HG03103 (cell line): Measurements from ENCODE around the gene SSBP3.
A peak's percentile ranks its signal among the peaks of the same experiment; 100 is the strongest.

Experiments used
- ATAC-seq: cut with Tn5 transposase; IDR thresholded peaks from one replicate; pipeline ENCODE4 v1.9.1; 2021; ENCODE audit warnings: low read depth; ENCODE audit not compliant: unreplicated experiment

The SSBP3 gene

DNA sequence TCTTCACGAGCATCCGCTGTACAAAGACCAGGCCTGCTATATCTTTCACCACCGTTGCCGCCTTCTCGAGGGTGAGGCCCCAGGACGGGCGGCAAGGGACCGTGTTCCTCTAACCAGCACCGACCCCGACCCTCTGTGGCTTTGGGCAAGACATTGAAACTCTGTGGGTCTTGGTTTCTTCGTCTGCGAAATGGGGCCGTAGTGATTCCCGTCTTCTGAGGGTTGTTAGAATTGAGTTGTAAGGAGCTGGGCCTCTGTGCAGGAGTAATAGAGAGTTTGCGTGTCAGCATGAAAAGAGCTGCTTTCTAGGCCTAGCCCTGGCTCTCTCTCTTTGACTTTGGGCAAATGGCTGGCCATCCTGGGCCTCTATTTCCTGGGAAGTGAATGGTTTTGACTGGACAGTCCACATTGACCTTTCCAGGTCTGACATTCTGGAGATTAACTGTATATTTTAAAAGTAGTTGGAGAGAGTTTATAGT, 205.6 kb downstream of the SSBP3 start:
- ATAC-seq: peak; percentile 12

DNA sequence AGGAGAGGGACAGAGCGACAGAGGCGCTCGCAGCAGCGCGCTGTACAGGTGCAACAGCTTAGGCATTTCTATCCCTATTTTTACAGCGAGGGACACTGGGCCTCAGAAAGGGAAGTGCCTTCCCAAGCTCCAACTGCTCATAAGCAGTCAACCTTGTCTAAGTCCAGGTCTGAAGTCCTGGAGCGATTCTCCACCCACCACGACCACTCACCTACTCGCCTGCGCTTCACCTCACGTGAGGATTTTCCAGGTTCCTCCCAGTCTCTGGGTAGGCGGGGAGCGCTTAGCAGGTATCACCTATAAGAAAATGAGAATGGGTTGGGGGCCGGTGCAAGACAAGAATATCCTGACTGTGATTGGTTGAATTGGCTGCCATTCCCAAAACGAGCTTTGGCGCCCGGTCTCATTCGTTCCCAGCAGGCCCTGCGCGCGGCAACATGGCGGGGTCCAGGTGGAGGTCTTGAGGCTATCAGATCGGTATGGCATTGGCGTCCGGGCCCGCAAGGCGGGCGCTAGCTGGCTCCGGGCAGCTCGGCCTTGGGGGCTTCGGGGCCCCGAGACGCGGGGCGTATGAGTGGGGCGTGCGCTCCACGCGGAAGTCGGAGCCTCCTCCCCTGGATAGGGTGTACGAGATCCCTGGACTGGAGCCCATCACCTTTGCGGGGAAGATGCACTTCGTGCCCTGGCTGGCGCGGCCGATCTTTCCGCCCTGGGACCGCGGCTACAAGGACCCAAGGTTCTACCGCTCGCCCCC, 206.3 kb downstream of the SSBP3 start, which contains the start of the genes CYB5RL and MRPL37:
Gene CYB5RL (minus strand): TSS at position 266 of the 754 bp plus-strand sequence. CDS start 4,414 bp downstream, outside the sequence.
Gene MRPL37 (plus strand): TSS at position 403 of the 754 bp plus-strand sequence. CDS start 77 bp downstream, at position 480.
- ATAC-seq: peak; percentile 92

DNA sequence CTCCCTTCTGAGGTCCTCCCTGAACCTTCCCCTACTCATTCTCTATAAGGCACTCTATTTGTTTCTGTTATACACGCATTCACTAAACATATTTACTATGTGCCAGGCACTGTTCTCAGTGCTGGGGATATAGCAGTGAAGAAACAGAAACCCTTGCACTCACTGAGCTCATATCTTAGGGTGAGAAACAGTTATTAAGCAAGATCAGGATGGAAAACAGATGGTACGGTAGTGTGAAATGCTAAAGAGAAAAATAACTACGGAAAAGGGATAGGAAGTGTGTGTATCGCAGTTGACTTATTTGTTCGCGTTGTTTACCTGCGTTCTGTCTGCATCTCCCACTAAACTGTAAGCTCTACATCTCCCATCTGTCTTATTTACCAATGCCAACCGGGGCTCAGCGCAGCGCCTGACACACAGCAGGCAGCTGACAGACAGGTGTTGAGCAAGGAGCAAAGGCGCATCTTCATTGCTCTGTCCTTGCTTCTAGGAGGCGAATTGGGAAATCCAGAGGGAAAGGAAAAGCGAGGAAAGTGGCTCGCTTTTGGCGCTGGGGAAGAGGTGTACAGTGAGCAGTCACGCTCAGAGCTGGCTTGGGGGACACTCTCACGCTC, 206.9 kb downstream of the SSBP3 start:
- ATAC-seq: no peak

DNA sequence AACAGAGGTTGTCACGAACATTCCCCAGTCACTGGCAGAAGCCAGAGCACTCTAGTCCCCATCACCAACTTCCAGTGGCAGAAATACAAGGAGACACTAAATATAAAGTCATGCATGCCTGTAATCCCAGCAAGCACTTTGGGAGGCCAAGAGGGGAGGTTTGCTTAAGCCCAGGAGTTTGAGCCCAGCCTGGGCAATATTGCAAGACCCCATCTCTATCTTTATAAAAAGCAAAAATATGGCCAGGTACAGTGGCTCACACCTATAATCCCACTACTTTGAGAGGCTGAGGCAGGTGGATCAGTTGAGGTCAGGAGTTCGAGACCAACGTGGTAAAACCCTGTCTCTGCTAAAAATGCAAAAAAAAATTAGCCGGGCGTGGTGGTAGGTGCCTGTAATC, 212.7 kb downstream of the SSBP3 start:
- ATAC-seq: no peak

DNA sequence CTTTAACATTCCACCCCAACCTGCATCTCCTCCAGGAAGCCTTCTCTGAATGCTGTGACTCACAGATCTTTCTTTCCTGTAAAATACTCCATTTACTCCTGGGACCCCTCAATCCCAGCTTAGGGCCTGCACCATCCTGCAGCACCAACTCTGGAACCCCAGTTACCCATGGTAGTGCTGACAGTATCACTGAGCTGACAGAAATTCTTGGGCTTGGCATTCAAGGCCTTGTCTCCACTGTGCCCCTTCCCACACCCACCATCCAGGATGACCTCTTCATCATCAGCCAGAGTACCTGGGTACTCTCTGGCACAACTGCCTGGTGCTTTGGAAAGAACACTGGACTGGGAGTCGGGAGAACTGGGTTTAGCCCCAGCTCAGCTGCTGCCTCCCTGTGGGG, 214.7 kb downstream of the SSBP3 start:
- no peak for ATAC-seq

DNA sequence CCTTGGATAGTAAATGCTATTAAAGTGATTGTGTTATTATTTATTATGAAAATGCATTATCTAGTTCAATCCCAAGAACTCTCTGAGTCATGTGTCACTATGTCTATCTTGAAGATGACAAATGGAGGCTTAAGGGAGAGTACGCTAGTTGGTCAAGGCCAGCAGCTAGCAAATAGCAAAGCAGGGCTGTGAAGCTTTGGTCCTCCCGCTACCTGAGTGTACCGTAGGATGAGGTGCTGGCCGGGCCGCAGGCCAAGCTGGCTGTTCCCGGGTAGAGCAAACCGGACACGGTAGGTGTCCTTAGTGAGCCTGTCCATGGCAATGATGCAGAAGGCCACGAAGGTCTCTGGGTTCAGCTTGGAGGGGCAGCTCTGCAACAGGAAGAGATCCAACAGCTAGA, 215.7 kb downstream of the SSBP3 start:
- no peak for ATAC-seq

DNA sequence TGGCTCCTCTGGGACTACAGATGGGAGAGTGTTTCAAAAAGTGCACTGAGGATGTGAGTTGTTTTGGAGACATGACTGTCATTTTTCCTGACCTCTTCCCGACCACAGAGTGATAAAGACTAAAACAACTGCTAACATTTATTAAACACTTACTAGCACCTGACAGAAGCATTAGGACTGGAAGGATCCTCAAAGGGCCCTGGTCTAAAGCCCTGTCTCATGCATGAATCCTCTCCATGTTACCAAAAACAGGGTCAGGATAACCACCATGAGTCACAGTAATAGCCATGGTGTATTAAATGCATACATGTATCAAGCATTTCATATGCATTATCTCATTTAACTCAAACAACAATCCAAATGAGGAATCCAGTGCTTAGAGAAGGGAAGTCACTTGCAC, 217.9 kb downstream of the SSBP3 start:
- ATAC-seq: no peak

DNA sequence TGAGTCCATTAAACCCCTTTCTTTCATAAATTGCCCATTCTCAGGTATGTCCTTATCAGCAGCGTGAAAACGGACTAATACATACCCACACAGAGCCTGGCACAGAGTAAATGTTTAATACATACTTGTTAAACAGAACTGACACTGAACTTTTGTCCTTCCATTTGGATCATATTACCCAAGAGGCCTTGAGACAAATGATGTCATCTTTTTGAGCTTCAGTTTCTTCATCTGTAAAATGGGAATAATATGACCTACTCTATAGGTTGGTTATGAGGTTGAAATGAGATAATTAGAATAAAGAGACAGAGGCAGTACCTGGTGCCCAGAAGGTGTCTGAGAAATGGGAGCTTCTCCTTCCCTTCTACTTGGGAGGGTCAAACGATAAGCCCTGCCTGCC, 220.1 kb downstream of the SSBP3 start:
- ATAC-seq: no peak

DNA sequence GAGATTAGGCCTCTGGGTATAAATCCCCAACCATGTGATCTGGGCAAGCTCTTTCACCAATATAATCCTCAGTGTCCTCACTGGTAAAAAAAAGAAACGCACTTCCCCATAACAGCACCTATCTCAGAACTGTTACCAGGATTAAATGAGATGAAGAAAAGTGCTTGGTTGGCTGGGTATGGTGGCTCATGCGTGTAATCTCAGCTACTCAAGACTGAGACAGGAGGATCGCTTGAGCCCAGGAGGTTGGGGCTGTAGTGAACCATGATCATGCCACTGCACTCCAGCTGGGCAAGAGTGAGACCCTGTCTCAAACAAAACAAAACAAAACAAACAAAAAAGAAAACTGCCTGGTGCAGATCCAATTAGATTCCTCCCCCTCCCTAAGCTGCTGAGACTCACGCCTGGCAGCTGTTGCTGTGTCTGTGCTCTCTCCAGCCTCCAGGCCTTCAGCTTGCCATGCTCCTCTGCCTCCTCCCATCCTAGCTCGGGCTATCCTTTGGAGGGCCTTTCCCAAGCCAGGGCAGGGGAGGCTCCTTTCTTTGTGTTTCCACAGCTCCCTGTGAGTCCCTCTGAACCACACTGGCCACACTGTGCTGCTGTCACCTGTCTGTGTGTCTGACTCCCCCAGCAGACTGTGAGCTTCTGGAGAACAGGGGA, 225.4 kb downstream of the SSBP3 start:
- ATAC-seq: no peak

DNA sequence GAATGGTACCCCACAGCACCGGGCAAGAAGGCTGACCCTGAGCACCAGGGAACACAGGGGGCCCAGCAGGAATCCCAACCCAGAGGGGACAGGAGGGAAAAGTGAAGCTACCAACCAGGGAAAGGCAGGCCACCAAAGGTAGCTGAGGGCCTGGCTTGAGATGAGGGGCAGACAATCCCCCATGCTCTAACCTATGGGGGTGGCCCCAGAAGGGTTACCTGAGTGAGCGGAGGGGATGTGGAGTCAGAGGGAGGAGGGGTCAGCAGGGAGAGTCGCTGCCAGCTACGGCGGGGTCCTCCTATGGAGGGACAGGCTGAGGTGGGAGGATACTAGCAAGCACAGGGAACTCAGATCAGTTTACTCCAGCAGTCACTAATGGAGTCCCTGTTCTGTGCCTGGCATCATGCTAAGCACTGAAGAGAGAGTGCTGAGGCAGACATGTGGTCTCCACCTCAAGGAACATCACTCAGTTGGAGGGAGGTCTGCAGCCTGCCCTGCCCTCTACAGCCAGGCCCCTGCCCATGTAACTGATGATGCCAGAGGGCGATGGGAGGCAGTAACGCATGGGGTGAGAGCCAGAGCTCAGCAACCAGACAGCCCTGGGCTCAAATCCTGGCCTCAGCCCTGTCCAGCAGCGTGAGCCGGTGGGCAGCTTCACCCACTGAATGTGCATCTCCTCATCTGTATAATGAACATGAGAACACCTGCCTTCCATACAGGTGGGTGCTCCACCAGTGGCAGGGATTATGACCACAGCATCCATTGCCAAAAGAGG, 227.7 kb downstream of the SSBP3 start:
- ATAC-seq: no peak

DNA sequence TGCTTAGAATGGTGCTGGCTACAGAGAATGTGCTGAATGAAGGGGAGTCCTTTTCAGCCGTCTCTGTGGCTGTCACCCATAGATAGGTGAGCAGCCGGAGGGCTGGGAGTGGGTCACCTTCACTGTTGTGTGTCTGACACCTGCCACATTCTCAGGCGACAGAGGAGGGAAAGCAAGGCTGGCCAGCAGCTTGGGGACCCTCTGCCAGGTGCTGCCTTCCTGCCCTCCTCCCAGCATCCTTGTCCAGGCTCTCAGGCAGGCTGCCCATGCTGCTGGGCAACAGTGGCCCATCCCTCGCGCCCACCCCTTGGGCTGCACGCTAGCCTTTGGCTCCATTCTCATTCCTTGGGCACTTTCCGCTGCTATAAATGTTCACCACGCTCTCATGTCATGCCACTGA, 228.5 kb downstream of the SSBP3 start:
- no peak for ATAC-seq

DNA sequence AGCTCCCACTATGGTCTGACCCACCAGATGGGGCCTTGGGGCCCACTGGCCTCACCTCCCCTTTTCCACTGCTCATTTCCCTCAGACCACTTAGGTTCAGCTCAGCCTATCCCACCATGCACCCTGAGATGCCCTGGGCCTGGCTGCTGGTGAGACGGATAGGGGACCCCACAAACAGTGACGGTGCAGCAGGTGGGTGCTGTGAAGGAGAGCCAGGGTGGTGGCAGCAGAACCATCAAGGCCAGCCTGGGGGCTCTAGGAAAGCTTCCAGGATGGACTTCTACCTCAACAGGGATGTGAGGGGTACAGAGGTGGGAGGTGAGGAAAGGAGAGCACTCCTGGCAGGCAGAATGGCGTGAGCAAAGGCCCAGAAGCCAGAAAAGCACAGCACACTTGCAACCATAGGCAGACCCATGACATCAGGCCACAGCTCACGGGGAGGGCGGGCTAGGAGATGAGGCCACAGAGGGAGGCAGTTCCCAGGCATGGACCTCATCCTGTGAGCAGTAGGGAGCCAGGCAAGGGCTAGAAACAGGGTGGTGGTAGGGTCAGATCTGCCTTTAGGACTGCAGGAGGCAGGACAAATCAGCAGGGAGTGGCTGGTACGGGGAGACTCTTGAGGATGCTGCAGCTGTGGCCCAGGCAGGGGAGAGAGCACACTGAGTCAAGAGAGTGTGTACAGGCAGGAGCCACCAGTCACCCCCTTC, 229.4 kb downstream of the SSBP3 start:
- no peak for ATAC-seq
